AG08395 (cell line): Measurements from ENCODE around the gene YWHAQ.
A peak's percentile ranks its signal among the peaks of the same experiment; 100 is the strongest.

ENCODE experiments used
- DNase-seq: peaks from one replicate; pipeline ENCODE4 v3.0.0; 2012; ENCODE audit warnings: mixed read lengths, low spot score

The YWHAQ gene

GRCh38 chr2:9655441-9656269, 24.9 kb upstream of the YWHAQ start:
- peak; percentile 72 for DNase-seq

GRCh38 chr2:9654452-9655100, 23.8 kb upstream of the YWHAQ start:
- DNase-seq, result no peak

- DNase-seq, result no peak
Measured at GRCh38 chr2:9653485-9654271, 22.9 kb upstream of the YWHAQ start.

GRCh38 chr2:9652898-9653479, 22.2 kb upstream of the YWHAQ start:
- DNase-seq, result no peak

GRCh38 chr2:9652267-9652666, 21.5 kb upstream of the YWHAQ start:
- DNase-seq, result no peak

GRCh38 chr2:9650119-9650821, 19.5 kb upstream of the YWHAQ start:
- no peak for DNase-seq

GRCh38 chr2:9649261-9649660, 18.5 kb upstream of the YWHAQ start:
- no peak for DNase-seq

GRCh38 chr2:9648821-9649220, 18.0 kb upstream of the YWHAQ start:
- no peak for DNase-seq

GRCh38 chr2:9647884-9648283, 17.1 kb upstream of the YWHAQ start:
- DNase-seq, result no peak

- DNase-seq, result no peak
Measured at GRCh38 chr2:9646196-9647030, 15.6 kb upstream of the YWHAQ start.

GRCh38 chr2:9644603-9645002, 13.8 kb upstream of the YWHAQ start:
- no peak for DNase-seq

GRCh38 chr2:9644021-9644420, 13.2 kb upstream of the YWHAQ start:
- DNase-seq, result no peak

GRCh38 chr2:9641641-9642040, 10.8 kb upstream of the YWHAQ start:
- no peak for DNase-seq

- no peak for DNase-seq
Measured at GRCh38 chr2:9640403-9641104, 9.8 kb upstream of the YWHAQ start.

GRCh38 chr2:9639740-9640343, 9.0 kb upstream of the YWHAQ start:
- DNase-seq, result no peak

- peak; percentile 37 for DNase-seq
Measured at GRCh38 chr2:9639000-9639602, 8.3 kb upstream of the YWHAQ start.

- peak; percentile 97 for DNase-seq
Measured at GRCh38 chr2:9638532-9638931, 7.7 kb upstream of the YWHAQ start.

- peak; percentile 56 for DNase-seq
Measured at GRCh38 chr2:9637330-9637729, 6.5 kb upstream of the YWHAQ start.

- no peak for DNase-seq
Measured at GRCh38 chr2:9634133-9634532, 3.3 kb upstream of the YWHAQ start.
